Transverse colon (tissue), 4 donors: ENCODE data around the gene SPINK6.

Source experiments
- CTCF ChIP-seq, 5 experiments: fragments of 200-600 bp in 3 of 5; fragments of 450-650 bp in 2 of 5; sonication (generic) in 3 of 5; IDR thresholded peaks; 1 replicate in 2 of 5; 2 replicates in 3 of 5; pipeline ENCODE4 v1.5.1; 2016 to 2017; ENCODE audit warnings: antibody characterized with exemption in 5 of 5, inconsistent platforms in 3 of 5, mild to moderate bottlenecking in 2 of 5, moderate library complexity in 1 of 5
- EP300 ChIP-seq: sonication (generic); formaldehyde crosslinking; IDR thresholded peaks from one replicate; pipeline ENCODE4 v1.6.1; 2017; ENCODE audit warnings: antibody characterized with exemption, low read depth
- POLR2A ChIP-seq: fragments of 450-650 bp; IDR thresholded peaks from one replicate; pipeline ENCODE4 v1.6.1; 2016; ENCODE audit warnings: antibody characterized with exemption, mild to moderate bottlenecking, moderate library complexity
- POLR2AphosphoS5 ChIP-seq, 3 donors: sonication (generic); formaldehyde crosslinking; IDR thresholded peaks; one replicate each; pipeline ENCODE4 v1.6.1; 2016; ENCODE audit warnings: antibody characterized with exemption in 3 of 3

GRCh38 chr5:148162038-148162437 lies 40.8 kb upstream of the SPINK6 start:
- TF ChIP-seq CTCF (IDR thresholded peaks at IDR 0.05): no peak
- no peak for TF ChIP-seq EP300
- TF ChIP-seq POLR2A: no peak
- no peak for TF ChIP-seq POLR2AphosphoS5 (IDR thresholded peaks at IDR 0.05)
